GM12878 (cell line): ENCODE data around the gene CHAT. TPM values are rescaled to one million over a fixed set of nuclear protein-coding genes. Genes with fewer than 3 reads are reported as not detected.

Source experiments
- ATAC-seq: fragments of 200-7000 bp; cut with Tn5 transposase; 3 replicates; pipeline ENCODE4 v1.9.1; 2020; ENCODE audit warnings: mild to moderate bottlenecking, moderate library complexity
- BruUV-seq: library from RNA; stranded (reverse); fragments of 400-500 nt; replicated peaks from 2 replicates; lab custom pipeline; 2021; lab: Mats Ljungman, UMichigan
- CTCF ChIA-PET: fragments of 300-600 bp; sonication (Branson Sonifier 250); formaldehyde crosslinking; extraction: SDS; loops from one replicate; lab custom pipeline; 2021; ENCODE audit warnings: inconsistent platforms; lab: Yijun Ruan, JAX
- POLR2A ChIA-PET: fragments of 350-600 bp; formaldehyde crosslinking; extraction: SDS; loops from one replicate; lab custom pipeline; 2021; ENCODE audit warnings: inconsistent platforms; lab: Charles Lee
- RAD21 ChIA-PET: fragments of 300-600 bp; sonication (Branson Sonifier 250); formaldehyde crosslinking; loops from one replicate; lab custom pipeline; 2023; ENCODE audit warnings: antibody characterized with exemption; ENCODE audit not compliant: unreplicated experiment; lab: Charles Lee
- SMC1A ChIA-PET: fragments of 300-600 bp; sonication (Branson Sonifier 250); formaldehyde crosslinking; loops from one replicate; lab custom pipeline; 2023; ENCODE audit not compliant: unreplicated experiment, uncharacterized antibody; lab: Charles Lee
- DNase-seq: peaks from one replicate; pipeline ENCODE4 v3.0.0-alpha.2; 2011; ENCODE audit warnings: low read depth, low spot score
- FAIRE-seq: peaks from 3 replicates; lab custom pipeline; 2011; peaks lifted over from hg19 to GRCh38; lab: Jason Lieb, UNC
- H2AFZ ChIP-seq: 2 replicates; pipeline ENCODE4 v1.6.0; 2011; ENCODE audit warnings: low read depth, low read length, control low read depth; ENCODE audit not compliant: control insufficient read depth
- H3K27ac ChIP-seq: 2 replicates; pipeline ENCODE4 v1.5.1; 2011; ENCODE audit warnings: control low read depth; ENCODE audit not compliant: control insufficient read depth, insufficient read depth
- H3K27me3 ChIP-seq, 2 experiments: replicated peaks in 1 of 2; 2 replicates each; pipeline versions ENCODE4 v1.6.0 to v1.6.1; 2011; ENCODE audit warnings: low read length in 1 of 2; ENCODE audit not compliant: control insufficient read depth in 2 of 2, insufficient read depth in 2 of 2
- H3K36me3 ChIP-seq, 2 experiments: 2 replicates each; pipeline ENCODE4 v1.5.1; 2011; ENCODE audit warnings: low read length in 1 of 2; ENCODE audit not compliant: control insufficient read depth in 2 of 2, insufficient read depth in 2 of 2
- H3K4me1 ChIP-seq: 2 replicates; pipeline ENCODE4 v1.6.1; 2011; ENCODE audit warnings: mild to moderate bottlenecking, low read length, moderate library complexity, mixed read lengths; ENCODE audit not compliant: control insufficient read depth, insufficient read depth
- H3K4me2 ChIP-seq: 2 replicates; pipeline ENCODE4 v1.6.0; 2011; ENCODE audit warnings: control low read depth; ENCODE audit not compliant: control insufficient read depth, insufficient read depth
- H3K4me3 ChIP-seq: fragments of 200-600 bp; sonication (generic); 2 replicates; pipeline ENCODE4 v1.5.1; 2016
- H3K79me2 ChIP-seq: 2 replicates; pipeline ENCODE4 v1.6.0; 2011; ENCODE audit warnings: low read length; ENCODE audit not compliant: control insufficient read depth, insufficient read depth
- H3K9ac ChIP-seq: 2 replicates; pipeline ENCODE4 v1.8.0; 2011; ENCODE audit warnings: low read length, control low read depth, mixed read lengths; ENCODE audit not compliant: control insufficient read depth, insufficient read depth
- H3K9me3 ChIP-seq: replicated peaks from 3 replicates; pipeline ENCODE4 v1.5.1; 2011; ENCODE audit warnings: mild to moderate bottlenecking, low read length; ENCODE audit not compliant: control insufficient read depth, insufficient read depth
- H4K20me1 ChIP-seq: 2 replicates; pipeline ENCODE4 v1.6.0; 2011; ENCODE audit not compliant: control insufficient read depth, insufficient read depth
- BMI1 ChIP-seq: fragments of 450-650 bp; IDR thresholded peaks from 2 replicates; pipeline ENCODE4 v1.6.1; 2016; ENCODE audit warnings: mild to moderate bottlenecking, moderate library complexity, borderline replicate concordance
- MEF2B ChIP-seq: fragments of 450-650 bp; IDR thresholded peaks from 2 replicates; pipeline ENCODE4 v1.6.1; 2018; ENCODE audit warnings: mild to moderate bottlenecking, moderate library complexity; ENCODE audit not compliant: partially characterized antibody, poor library complexity, severe bottlenecking
- NFIC ChIP-seq: IDR thresholded peaks from 2 replicates; pipeline ENCODE4 v1.6.1; 2012; ENCODE audit warnings: low read depth, mild to moderate bottlenecking, inconsistent platforms, low read length, moderate library complexity
- PAX8 ChIP-seq: fragments of 450-650 bp; IDR thresholded peaks from 2 replicates; pipeline ENCODE4 v1.6.1; 2017; ENCODE audit warnings: mild to moderate bottlenecking, moderate library complexity
- RBBP5 ChIP-seq: fragments of 200-600 bp; sonication (generic); conservative IDR thresholded peaks from 2 replicates; pipeline ENCODE4 v1.6.1; 2016
- SREBF2 ChIP-seq: IDR thresholded peaks from 2 replicates; pipeline ENCODE4 v1.6.1; 2012; ENCODE audit warnings: mild to moderate bottlenecking, low read length
- ZZZ3 ChIP-seq: IDR thresholded peaks from 2 replicates; pipeline ENCODE4 v1.6.1; 2011; ENCODE audit warnings: low read depth; ENCODE audit not compliant: control insufficient read depth, insufficient read length
- WGBS: methylation state at CpG from one replicate; pipeline ENCODE4 v1.1.6; 2016; ENCODE audit warnings: low lambda C conversion rate; ENCODE audit not compliant: insufficient replicate concordance, insufficient coverage; ENCODE audit errors: missing lambda C conversion rate; 5-methylcytosine and 5-hydroxymethylcytosine counted together
- in situ Hi-C: fragments of 300-500 bp; cut with MboI; formaldehyde crosslinking; loops from 9 replicates; pipeline ENCODE4 v1.14.3; 2018; ENCODE audit warnings: mixed read lengths
- intact Hi-C: fragments of 100-400 bp; cut with micrococcal nuclease; formaldehyde crosslinking; loops from one replicate; pipeline ENCODE4 v1.14.2; 2022; ENCODE audit not compliant: unreplicated experiment
- polyA plus RNA-seq, 11 experiments: library from polyadenylated mRNA; depleted of rRNA in 4 of 11; unstranded in 6 of 11; stranded (reverse) in 5 of 11; fragments of >200 nt; fragmentation: Nextera tagmentation in 4 of 11; fragmentation: Illumina TruSeq in 1 of 11; extraction: Ambion mirVana in 4 of 11; extraction: Trizol in 1 of 11; gene quantifications; 1 replicate in 1 of 11; 2 replicates in 10 of 11; pipeline versions ENCODE4 v1.2.1 to v1.2.3, GENCODE V29; 2011 to 2016; ENCODE audit warnings: inconsistent platforms in 2 of 11, missing spikeins in 2 of 11, low read depth in 1 of 11
- total RNA-seq, 4 experiments: library from RNA; depleted of rRNA in 3 of 4; stranded (reverse); fragments of >200 nt in 3 of 4; fragmentation: Illumina TruSeq in 1 of 4; extraction: Trizol in 1 of 4; gene quantifications; 2 replicates each; pipeline versions ENCODE4 v1.2.1 to v1.2.3, GENCODE V29; 2013 to 2021
- TF ChIP-seq, protein P1 (sequence below): fragments of 450-650 bp; IDR thresholded peaks from 2 replicates; pipeline ENCODE4 v1.6.1; 2017; ENCODE audit warnings: borderline replicate concordance
- TF ChIP-seq, protein P2 (sequence below): fragments of 450-650 bp; IDR thresholded peaks from 2 replicates; pipeline ENCODE4 v1.6.1; 2017; ENCODE audit warnings: mild to moderate bottlenecking, low read depth, inconsistent platforms; ENCODE audit not compliant: poor library complexity, severe bottlenecking

Gene CHAT
- total and polyA plus RNA-seq, 10 of the 15 experiments (the other 5 are each of a cell fraction or from before 2014, with no cell fraction given): not detected

DNA sequence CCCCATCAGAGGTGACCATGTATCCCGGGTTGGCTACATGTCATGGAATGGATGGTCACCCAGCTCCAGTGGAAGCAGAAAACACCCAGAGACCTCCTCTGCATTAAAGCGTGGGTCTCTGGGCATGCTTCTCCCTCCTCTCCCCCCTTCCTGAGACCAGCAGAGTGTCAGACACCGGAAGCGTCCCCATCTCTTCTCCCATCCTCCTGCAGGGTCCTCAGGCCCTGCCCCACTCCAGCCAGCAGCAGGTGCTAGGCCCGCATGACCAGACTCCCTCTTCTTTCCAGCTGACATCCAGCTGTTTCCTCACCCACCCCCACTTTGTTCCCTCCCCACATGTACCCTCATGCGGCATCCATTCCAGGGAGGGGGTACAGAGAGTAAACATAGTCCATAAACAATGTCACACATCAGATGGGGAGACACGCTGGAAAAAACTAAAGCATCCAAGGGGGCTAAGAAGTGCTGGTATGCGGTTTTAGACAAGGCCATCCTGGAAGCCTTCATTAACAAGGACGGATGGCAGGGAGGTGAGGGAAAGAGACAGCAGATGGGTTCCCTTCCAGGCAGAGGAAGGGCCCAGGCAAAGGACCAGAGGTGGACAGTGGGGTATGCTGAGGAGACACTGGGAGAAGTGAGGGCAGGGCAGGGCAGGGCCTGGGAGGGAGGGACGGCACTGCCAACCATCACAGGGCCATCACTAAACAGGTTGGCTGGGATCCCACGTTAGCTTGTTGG lies 16.2 kb upstream of the CHAT start:
- no peaks in the 10 kb centered on the region for H3K9me3 ChIP-seq
- 28% methylated on average over 9 of the region's 11 CpGs for WGBS
- no peaks in the 10 kb centered on the region; a peak in 1 of 4 replicates for H3K27me3 ChIP-seq
- DNase-seq (no peak), ATAC-seq (no peak), FAIRE-seq (no peak)
- TF ChIP-seq, protein P1, sequence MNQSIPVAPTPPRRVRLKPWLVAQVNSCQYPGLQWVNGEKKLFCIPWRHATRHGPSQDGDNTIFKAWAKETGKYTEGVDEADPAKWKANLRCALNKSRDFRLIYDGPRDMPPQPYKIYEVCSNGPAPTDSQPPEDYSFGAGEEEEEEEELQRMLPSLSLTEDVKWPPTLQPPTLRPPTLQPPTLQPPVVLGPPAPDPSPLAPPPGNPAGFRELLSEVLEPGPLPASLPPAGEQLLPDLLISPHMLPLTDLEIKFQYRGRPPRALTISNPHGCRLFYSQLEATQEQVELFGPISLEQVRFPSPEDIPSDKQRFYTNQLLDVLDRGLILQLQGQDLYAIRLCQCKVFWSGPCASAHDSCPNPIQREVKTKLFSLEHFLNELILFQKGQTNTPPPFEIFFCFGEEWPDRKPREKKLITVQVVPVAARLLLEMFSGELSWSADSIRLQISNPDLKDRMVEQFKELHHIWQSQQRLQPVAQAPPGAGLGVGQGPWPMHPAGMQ: no peak
- no peaks in the 10 kb centered on the region for H3K79me2 ChIP-seq
- no peak overlapping the region for H3K9ac ChIP-seq
- H3K36me3 ChIP-seq: no peaks in the 10 kb centered on the region
- in situ Hi-C loops: loop anchor here (5.0 to 10.0 kb wide), 2 partner anchors 327 to 620 kb away; no protein-coding TSS in a partner anchor
- ChIA-PET SMC1A (no interaction called here), RAD21 (no interaction called here), POLR2A (no interaction called here), CTCF (no interaction called here)
- H3K4me1 ChIP-seq: no peaks in the 10 kb centered on the region
- H3K4me3 ChIP-seq: no peak overlapping the region
- no peak overlapping the region for H3K27ac ChIP-seq
- no peaks in the 10 kb centered on the region for H4K20me1 ChIP-seq
- H3K4me2 ChIP-seq: no peak overlapping the region
- no TSS peak for BruUV-seq
- no peak overlapping the region for H2AFZ ChIP-seq
- intact Hi-C loops: no loop called here

DNA sequence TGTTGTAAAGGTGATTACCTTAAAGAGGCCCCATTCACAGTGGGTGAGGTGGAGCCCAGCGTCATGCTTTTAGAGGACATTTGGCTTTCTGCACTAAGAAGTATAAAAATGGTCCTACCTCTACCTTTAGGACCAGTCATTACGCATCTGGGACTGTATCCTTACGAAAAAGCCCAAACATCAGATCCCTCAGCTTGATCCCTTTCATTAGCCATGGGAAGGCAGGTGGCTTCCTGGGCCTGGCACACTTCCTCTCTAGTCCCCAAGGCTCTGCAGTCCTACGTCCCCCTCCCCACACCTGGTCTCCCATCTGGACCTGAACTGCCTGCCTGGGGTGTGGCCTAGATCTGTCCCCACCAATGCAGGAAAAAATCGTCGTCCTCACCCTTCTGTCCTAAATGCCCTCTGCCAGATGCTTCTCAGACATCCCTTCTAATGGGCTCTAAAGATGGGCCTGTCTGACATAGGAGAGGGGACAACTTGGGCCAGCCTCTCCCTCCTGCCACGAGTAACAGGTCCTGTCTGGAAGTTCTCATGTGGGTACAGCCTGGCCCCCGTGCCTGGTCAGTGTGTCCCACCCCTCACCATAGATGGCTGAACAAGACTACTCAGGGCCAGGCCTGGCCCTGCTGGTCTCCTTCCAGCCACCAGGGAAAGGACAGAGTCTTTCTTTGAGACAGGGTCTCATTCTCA lies 15.5 kb upstream of the CHAT start:
- ChIA-PET CTCF (no interaction called here), SMC1A (no interaction called here), POLR2A (no interaction called here), RAD21 (no interaction called here)
- Histone ChIP-seq H3K9ac (no peak overlapping the region), H3K4me1 (no peaks in the 10 kb centered on the region), H4K20me1 (no peaks in the 10 kb centered on the region), H3K27ac (no peak overlapping the region), H3K79me2 (no peaks in the 10 kb centered on the region), H3K36me3 (no peaks in the 10 kb centered on the region), H3K4me2 (no peak overlapping the region), H3K4me3 (no peak overlapping the region), H3K27me3 (no peaks in the 10 kb centered on the region; a peak in 1 of 4 replicates), H3K9me3 (no peaks in the 10 kb centered on the region), H2AFZ (no peak overlapping the region)
- WGBS: 9% methylated on average over 8 of the region's 8 CpGs
- TF ChIP-seq ZZZ3: no peak
- no peak for TF ChIP-seq NFIC
- TF ChIP-seq BMI1: no peak
- TF ChIP-seq PAX8: no peak
- TF ChIP-seq, protein P2, sequence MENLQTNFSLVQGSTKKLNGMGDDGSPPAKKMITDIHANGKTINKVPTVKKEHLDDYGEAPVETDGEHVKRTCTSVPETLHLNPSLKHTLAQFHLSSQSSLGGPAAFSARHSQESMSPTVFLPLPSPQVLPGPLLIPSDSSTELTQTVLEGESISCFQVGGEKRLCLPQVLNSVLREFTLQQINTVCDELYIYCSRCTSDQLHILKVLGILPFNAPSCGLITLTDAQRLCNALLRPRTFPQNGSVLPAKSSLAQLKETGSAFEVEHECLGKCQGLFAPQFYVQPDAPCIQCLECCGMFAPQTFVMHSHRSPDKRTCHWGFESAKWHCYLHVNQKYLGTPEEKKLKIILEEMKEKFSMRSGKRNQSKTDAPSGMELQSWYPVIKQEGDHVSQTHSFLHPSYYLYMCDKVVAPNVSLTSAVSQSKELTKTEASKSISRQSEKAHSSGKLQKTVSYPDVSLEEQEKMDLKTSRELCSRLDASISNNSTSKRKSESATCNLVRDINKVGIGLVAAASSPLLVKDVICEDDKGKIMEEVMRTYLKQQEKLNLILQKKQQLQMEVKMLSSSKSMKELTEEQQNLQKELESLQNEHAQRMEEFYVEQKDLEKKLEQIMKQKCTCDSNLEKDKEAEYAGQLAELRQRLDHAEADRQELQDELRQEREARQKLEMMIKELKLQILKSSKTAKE: no peak
- no peak for TF ChIP-seq MEF2B
- no peak for TF ChIP-seq SREBF2
- no peak for TF ChIP-seq RBBP5
- no peak for ATAC-seq
- in situ Hi-C loops (loop anchor here (5.0 to 10.0 kb wide), 2 partner anchors 326 to 619 kb away; no protein-coding TSS in a partner anchor), intact Hi-C loops (no loop called here)
- no peak for DNase-seq
- no peak for FAIRE-seq
- no TSS peak for BruUV-seq
